HepG2 (cell line): ENCODE results near the gene LCORL. TPM values are rescaled to one million over a fixed set of nuclear protein-coding genes. Genes with fewer than 3 reads are reported as not detected.

Experiments
- AKAP8 ChIP-seq: sonication (generic); formaldehyde crosslinking; IDR thresholded peaks from 2 replicates; pipeline ENCODE4 v1.5.1; 2020; ENCODE audit warnings: mild to moderate bottlenecking, missing genetic modification reagents
- FOXO1 ChIP-seq: sonication (generic); formaldehyde crosslinking; IDR thresholded peaks from 2 replicates; pipeline ENCODE4 v1.4.0; 2020; ENCODE audit warnings: missing genetic modification reagents
- HES4 ChIP-seq: sonication (generic); formaldehyde crosslinking; IDR thresholded peaks from 2 replicates; pipeline ENCODE4 v1.9.0; 2021; ENCODE audit warnings: mild to moderate bottlenecking, missing genetic modification reagents, borderline replicate concordance
- HOXA5 ChIP-seq: sonication (generic); formaldehyde crosslinking; IDR thresholded peaks from 2 replicates; pipeline ENCODE4 v1.4.0; 2020; ENCODE audit warnings: missing genetic modification reagents
- NFE2L1 ChIP-seq: sonication (generic); formaldehyde crosslinking; IDR thresholded peaks from 2 replicates; pipeline ENCODE4 v1.4.0; 2020; ENCODE audit warnings: missing genetic modification reagents, mild to moderate bottlenecking, borderline replicate concordance
- PHB2 ChIP-seq: fragments of 450-650 bp; IDR thresholded peaks from 2 replicates; pipeline ENCODE4 v1.6.1; 2018; ENCODE audit not compliant: partially characterized antibody
- TGIF2 ChIP-seq: IDR thresholded peaks from 2 replicates; pipeline ENCODE4 v1.6.1; 2016; ENCODE audit warnings: control low read depth, missing compliant biosample characterization
- ZNF136 ChIP-seq: sonication (generic); formaldehyde crosslinking; IDR thresholded peaks from 2 replicates; pipeline ENCODE4 v1.8.1; 2022; ENCODE audit warnings: low read depth, mild to moderate bottlenecking, moderate library complexity, missing genetic modification reagents
- ZNF30 ChIP-seq: sonication (generic); formaldehyde crosslinking; IDR thresholded peaks from 2 replicates; pipeline ENCODE4 v1.5.0; 2020; ENCODE audit warnings: mild to moderate bottlenecking, missing genetic modification reagents
- ZNF446 ChIP-seq: sonication (generic); formaldehyde crosslinking; IDR thresholded peaks from 2 replicates; pipeline ENCODE4 v1.5.0; 2020; ENCODE audit warnings: mild to moderate bottlenecking, missing genetic modification reagents
- ZNF709 ChIP-seq: sonication (generic); formaldehyde crosslinking; IDR thresholded peaks from 2 replicates; pipeline ENCODE4 v1.5.0; 2020; ENCODE audit warnings: mild to moderate bottlenecking, missing genetic modification reagents
- ZNF788 ChIP-seq: sonication (generic); formaldehyde crosslinking; IDR thresholded peaks from 2 replicates; pipeline ENCODE4 v1.5.0; 2020; ENCODE audit warnings: mild to moderate bottlenecking, missing genetic modification reagents, borderline replicate concordance
- polyA plus RNA-seq, 8 experiments: library from polyadenylated mRNA; depleted of rRNA in 3 of 8; stranded (reverse) in 7 of 8; unstranded in 1 of 8; fragments of >200 nt; fragmentation: Illumina TruSeq in 4 of 8; extraction: Trizol in 4 of 8; gene quantifications; 2 replicates each; pipeline versions ENCODE4 v1.2.1 to v1.2.3, GENCODE V29; 2011 to 2016; ENCODE audit warnings: low read depth in 4 of 8, missing spikeins in 1 of 8, mixed read lengths in 1 of 8; ENCODE audit not compliant: insufficient read depth in 1 of 8
- total RNA-seq, 5 experiments: library from RNA; depleted of rRNA; stranded (reverse); fragments of >200 nt; fragmentation: Illumina TruSeq; extraction: Trizol; gene quantifications; 2 replicates each; pipeline ENCODE4 v1.2.3, GENCODE V29; 2016; ENCODE audit warnings: low read depth in 1 of 5
- TF ChIP-seq, protein P1 (sequence below): sonication (generic); formaldehyde crosslinking; conservative IDR thresholded peaks from 2 replicates; pipeline ENCODE4 v1.4.0; 2020; ENCODE audit warnings: missing genetic modification reagents
- TF ChIP-seq, protein P2 (sequence below): sonication (generic); formaldehyde crosslinking; IDR thresholded peaks from 2 replicates; pipeline ENCODE4 v1.8.1; 2023; ENCODE audit warnings: mild to moderate bottlenecking, missing genetic modification reagents, borderline replicate concordance
- TF ChIP-seq, protein P3 (sequence below): sonication (generic); formaldehyde crosslinking; IDR thresholded peaks from 2 replicates; pipeline ENCODE4 v1.4.0; 2020; ENCODE audit warnings: missing genetic modification reagents; ENCODE audit errors: not compliant biosample characterization
- TF ChIP-seq, protein P4 (sequence below): sonication (generic); formaldehyde crosslinking; IDR thresholded peaks from 2 replicates; pipeline ENCODE4 v1.5.0; 2020; ENCODE audit warnings: missing genetic modification reagents, mild to moderate bottlenecking, borderline replicate concordance
- TF ChIP-seq, protein P5 (sequence below): sonication (generic); formaldehyde crosslinking; IDR thresholded peaks from 2 replicates; pipeline ENCODE4 v1.4.0; 2020; ENCODE audit warnings: missing genetic modification reagents
- TF ChIP-seq, protein P6 (sequence below), 2 experiments: sonication (generic) in 1 of 2; formaldehyde crosslinking in 1 of 2; IDR thresholded peaks; 2 replicates each; pipeline versions ENCODE4 v1.4.0 to v1.6.1; 2018 to 2020; ENCODE audit warnings: missing genetic modification reagents in 2 of 2, borderline replicate concordance in 1 of 2, low read depth in 1 of 2, mild to moderate bottlenecking in 1 of 2, missing biosample characterization in 1 of 2
- TF ChIP-seq, protein P7 (sequence below): sonication (generic); formaldehyde crosslinking; IDR thresholded peaks from 2 replicates; pipeline ENCODE4 v1.8.1; 2022; ENCODE audit warnings: low read depth, mild to moderate bottlenecking, missing genetic modification reagents

LCORL gene
- total and polyA plus RNA-seq, 2 of the 13 experiments (the other 11 are each of a cell fraction or from before 2014, with no cell fraction given) = 5.3 to 14.5 TPM

DNA sequence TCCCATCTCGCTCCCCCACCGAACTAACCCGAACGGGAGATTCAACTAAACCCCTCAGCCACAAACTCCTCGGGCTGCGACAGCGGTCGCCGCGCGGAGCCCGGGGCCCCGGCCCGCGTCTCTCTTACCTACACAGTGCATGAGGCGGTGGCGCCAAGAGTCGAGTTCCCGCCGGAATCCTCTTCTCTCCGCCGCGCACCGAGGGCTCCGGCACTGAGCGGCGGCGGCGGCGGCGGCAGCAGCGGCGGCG, 160 bp downstream of the LCORL start (continued):
- TF ChIP-seq, protein P1, sequence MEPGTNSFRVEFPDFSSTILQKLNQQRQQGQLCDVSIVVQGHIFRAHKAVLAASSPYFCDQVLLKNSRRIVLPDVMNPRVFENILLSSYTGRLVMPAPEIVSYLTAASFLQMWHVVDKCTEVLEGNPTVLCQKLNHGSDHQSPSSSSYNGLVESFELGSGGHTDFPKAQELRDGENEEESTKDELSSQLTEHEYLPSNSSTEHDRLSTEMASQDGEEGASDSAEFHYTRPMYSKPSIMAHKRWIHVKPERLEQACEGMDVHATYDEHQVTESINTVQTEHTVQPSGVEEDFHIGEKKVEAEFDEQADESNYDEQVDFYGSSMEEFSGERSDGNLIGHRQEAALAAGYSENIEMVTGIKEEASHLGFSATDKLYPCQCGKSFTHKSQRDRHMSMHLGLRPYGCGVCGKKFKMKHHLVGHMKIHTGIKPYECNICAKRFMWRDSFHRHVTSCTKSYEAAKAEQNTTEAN (CRISPR knock-in tag) = peak; percentile 47; the same call in 1 of the 2 replicates
- TF ChIP-seq, protein P2, sequence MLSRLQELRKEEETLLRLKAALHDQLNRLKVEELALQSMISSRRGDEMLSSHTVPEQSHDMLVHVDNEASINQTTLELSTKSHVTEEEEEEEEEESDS = no peak
- TF ChIP-seq HES4 = peak; percentile 31; the same call in 1 of the 2 replicates
- TF ChIP-seq PHB2 = no peak
- TF ChIP-seq TGIF2 (CRISPR knock-in tag) = no peak
- TF ChIP-seq FOXO1 = 0 out of 2 replicates have a peak, but pooled peaks have one; percentile 13
- 0 out of 2 replicates have a peak, but pooled peaks have one; percentile 48 for TF ChIP-seq ZNF446 (CRISPR knock-in tag)
- TF ChIP-seq ZNF709 = 0 out of 2 replicates have a peak, but pooled peaks have one; percentile 66
- TF ChIP-seq AKAP8 (CRISPR knock-in tag) = peak; percentile 64; the same call in 1 of the 2 replicates
- TF ChIP-seq, protein P3, sequence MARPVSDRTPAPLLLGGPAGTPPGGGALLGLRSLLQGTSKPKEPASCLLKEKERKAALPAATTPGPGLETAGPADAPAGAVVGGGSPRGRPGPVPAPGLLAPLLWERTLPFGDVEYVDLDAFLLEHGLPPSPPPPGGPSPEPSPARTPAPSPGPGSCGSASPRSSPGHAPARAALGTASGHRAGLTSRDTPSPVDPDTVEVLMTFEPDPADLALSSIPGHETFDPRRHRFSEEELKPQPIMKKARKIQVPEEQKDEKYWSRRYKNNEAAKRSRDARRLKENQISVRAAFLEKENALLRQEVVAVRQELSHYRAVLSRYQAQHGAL (CRISPR knock-in tag) = no peak
- TF ChIP-seq ZNF136 (CRISPR knock-in tag) = no peak
- TF ChIP-seq, protein P4, sequence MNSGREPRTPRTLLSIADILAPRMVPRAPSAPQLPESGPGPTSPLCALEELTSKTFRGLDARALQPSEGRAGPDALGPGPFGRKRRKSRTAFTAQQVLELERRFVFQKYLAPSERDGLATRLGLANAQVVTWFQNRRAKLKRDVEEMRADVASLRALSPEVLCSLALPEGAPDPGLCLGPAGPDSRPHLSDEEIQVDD (CRISPR knock-in tag) = no peak
- no peak for TF ChIP-seq ZNF30 (CRISPR knock-in tag)
- no peak for TF ChIP-seq NFE2L1
- TF ChIP-seq, protein P5, sequence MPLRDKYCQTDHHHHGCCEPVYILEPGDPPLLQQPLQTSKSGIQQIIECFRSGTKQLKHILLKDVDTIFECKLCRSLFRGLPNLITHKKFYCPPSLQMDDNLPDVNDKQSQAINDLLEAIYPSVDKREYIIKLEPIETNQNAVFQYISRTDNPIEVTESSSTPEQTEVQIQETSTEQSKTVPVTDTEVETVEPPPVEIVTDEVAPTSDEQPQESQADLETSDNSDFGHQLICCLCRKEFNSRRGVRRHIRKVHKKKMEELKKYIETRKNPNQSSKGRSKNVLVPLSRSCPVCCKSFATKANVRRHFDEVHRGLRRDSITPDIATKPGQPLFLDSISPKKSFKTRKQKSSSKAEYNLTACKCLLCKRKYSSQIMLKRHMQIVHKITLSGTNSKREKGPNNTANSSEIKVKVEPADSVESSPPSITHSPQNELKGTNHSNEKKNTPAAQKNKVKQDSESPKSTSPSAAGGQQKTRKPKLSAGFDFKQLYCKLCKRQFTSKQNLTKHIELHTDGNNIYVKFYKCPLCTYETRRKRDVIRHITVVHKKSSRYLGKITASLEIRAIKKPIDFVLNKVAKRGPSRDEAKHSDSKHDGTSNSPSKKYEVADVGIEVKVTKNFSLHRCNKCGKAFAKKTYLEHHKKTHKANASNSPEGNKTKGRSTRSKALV = peak; percentile 23; the same call in 1 of the 2 replicates
- 0 out of 2 replicates have a peak, but pooled peaks have one; percentile 52 for TF ChIP-seq HOXA5 (CRISPR knock-in tag)
- TF ChIP-seq, protein P6, sequence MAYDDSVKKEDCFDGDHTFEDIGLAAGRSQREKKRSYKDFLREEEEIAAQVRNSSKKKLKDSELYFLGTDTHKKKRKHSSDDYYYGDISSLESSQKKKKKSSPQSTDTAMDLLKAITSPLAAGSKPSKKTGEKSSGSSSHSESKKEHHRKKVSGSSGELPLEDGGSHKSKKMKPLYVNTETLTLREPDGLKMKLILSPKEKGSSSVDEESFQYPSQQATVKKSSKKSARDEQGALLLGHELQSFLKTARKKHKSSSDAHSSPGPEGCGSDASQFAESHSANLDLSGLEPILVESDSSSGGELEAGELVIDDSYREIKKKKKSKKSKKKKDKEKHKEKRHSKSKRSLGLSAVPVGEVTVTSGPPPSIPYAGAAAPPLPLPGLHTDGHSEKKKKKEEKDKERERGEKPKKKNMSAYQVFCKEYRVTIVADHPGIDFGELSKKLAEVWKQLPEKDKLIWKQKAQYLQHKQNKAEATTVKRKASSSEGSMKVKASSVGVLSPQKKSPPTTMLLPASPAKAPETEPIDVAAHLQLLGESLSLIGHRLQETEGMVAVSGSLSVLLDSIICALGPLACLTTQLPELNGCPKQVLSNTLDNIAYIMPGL (CRISPR knock-in tag; IDR thresholded peaks at IDR 0.05; ENCODE audit: borderline replicate concordance in 1 of 2, low read depth in 1 of 2) = peak in 1 of 2 experiments; percentile 23; a peak in 2 of 4 replicates
- TF ChIP-seq, protein P7, sequence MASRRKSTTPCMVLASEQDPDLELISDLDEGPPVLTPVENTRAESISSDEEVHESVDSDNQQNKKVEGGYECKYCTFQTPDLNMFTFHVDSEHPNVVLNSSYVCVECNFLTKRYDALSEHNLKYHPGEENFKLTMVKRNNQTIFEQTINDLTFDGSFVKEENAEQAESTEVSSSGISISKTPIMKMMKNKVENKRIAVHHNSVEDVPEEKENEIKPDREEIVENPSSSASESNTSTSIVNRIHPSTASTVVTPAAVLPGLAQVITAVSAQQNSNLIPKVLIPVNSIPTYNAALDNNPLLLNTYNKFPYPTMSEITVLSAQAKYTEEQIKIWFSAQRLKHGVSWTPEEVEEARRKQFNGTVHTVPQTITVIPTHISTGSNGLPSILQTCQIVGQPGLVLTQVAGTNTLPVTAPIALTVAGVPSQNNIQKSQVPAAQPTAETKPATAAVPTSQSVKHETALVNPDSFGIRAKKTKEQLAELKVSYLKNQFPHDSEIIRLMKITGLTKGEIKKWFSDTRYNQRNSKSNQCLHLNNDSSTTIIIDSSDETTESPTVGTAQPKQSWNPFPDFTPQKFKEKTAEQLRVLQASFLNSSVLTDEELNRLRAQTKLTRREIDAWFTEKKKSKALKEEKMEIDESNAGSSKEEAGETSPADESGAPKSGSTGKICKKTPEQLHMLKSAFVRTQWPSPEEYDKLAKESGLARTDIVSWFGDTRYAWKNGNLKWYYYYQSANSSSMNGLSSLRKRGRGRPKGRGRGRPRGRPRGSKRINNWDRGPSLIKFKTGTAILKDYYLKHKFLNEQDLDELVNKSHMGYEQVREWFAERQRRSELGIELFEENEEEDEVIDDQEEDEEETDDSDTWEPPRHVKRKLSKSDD (CRISPR knock-in tag) = no peak
- no peak for TF ChIP-seq ZNF788 (CRISPR knock-in tag)
